ENCODE results near the gene C4orf33. TPM values are rescaled to one million over a fixed set of nuclear protein-coding genes. Genes with fewer than 3 reads are reported as not detected.

The C4orf33 gene, protein sequence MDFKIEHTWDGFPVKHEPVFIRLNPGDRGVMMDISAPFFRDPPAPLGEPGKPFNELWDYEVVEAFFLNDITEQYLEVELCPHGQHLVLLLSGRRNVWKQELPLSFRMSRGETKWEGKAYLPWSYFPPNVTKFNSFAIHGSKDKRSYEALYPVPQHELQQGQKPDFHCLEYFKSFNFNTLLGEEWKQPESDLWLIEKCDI
- 10 to 100 TPM; 11.7 to 15.3 (median 13.4) TPM for total RNA-seq

DNA sequence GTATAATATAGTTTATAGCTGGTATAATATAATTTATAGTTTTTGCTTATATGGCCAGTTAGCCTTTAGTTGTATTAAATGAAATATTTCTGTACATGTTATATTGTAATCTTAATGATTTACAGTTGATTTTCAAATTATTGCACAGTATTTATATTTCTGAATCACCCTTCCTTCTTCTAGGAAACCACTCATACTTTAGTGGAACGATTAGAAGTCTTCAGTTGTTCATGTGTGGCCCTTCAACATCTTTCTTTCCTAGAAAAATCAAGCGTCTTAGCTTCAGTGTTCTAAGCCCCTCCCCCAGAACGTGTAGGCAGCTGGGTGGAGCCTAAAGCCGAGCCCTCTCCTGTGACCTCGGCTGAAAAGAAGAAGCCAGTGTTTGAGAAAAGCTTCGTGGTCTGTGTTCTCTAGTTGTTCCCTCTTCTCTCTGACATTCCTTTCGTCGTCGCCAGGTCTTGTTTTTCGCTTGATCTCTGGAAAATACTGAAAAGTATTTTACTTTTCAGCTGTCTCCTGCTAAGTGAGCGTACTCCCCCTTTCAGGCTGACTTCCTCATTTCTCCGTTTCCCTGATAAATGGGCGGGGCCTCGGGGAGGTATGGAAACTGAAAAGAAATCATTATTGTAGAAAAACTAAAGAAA is at the start of gene C4orf33:
Gene C4orf33 (plus strand): TSS at position 342 of the 644 bp plus-strand sequence. CDS start 6,459 bp downstream, outside the sequence.
- TF ChIP-seq, protein P1, sequence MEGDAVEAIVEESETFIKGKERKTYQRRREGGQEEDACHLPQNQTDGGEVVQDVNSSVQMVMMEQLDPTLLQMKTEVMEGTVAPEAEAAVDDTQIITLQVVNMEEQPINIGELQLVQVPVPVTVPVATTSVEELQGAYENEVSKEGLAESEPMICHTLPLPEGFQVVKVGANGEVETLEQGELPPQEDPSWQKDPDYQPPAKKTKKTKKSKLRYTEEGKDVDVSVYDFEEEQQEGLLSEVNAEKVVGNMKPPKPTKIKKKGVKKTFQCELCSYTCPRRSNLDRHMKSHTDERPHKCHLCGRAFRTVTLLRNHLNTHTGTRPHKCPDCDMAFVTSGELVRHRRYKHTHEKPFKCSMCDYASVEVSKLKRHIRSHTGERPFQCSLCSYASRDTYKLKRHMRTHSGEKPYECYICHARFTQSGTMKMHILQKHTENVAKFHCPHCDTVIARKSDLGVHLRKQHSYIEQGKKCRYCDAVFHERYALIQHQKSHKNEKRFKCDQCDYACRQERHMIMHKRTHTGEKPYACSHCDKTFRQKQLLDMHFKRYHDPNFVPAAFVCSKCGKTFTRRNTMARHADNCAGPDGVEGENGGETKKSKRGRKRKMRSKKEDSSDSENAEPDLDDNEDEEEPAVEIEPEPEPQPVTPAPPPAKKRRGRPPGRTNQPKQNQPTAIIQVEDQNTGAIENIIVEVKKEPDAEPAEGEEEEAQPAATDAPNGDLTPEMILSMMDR (IDR thresholded peaks at IDR 0.05; ENCODE audit: low read depth) = no peak

GRCh38 chr4:129059028-129059427 is 36.9 kb upstream of the C4orf33 start:
- TF ChIP-seq, protein P1 (IDR thresholded peaks at IDR 0.05; ENCODE audit: low read depth) = no peak

DNA sequence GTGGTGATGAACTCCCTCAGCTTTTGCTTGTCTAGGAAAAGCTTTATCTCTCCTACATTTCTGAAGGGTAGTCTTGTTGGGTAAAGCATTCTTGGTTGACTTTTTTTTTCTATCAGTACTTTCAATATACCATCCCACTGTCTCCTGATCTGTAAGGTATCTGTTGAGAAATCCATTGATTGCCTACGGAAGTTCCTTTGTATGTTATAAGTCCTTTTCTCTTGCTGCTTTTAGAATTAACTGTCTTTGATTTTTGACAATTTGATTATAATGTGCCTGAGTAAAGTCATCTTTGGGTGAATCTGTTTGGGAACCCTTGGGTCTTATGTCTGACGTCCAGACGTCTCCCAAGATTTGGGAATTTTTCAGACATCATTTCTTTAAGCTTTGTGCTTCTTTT is 33.4 kb upstream of the C4orf33 start:
- TF ChIP-seq, protein P1 (IDR thresholded peaks at IDR 0.05; ENCODE audit: low read depth) = no peak

DNA sequence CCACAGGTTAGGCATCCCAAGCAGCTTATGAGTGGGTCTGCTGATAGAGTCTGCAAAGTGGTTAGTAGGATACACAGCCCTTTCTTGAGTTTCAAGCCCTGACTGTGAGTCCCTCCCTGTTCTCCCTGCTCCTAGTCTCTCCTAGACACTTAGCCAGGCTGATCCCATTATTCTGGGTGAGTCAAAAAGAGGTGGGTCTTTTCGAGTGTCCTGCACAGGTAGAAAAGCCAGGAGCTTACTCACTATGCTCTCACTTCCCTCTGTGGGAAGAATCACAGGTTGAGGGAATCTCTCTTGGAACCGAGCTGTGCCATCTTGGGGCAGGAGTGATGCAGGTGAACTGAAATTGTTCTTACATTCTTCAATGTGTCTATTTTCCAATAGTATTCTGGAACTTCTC is 32.3 kb upstream of the C4orf33 start:
- TF ChIP-seq, protein P1 (IDR thresholded peaks at IDR 0.05; ENCODE audit: low read depth) = no peak

- TF ChIP-seq, protein P1 (IDR thresholded peaks at IDR 0.05; ENCODE audit: low read depth) = no peak
Measured at GRCh38 chr4:129064717-129065116, 31.2 kb upstream of the C4orf33 start.

GRCh38 chr4:129077326-129077725 is 18.6 kb upstream of the C4orf33 start:
- TF ChIP-seq, protein P1 (IDR thresholded peaks at IDR 0.05; ENCODE audit: low read depth) = no peak

- TF ChIP-seq, protein P1 (IDR thresholded peaks at IDR 0.05; ENCODE audit: low read depth) = no peak
Measured at GRCh38 chr4:129080129-129080528, 15.8 kb upstream of the C4orf33 start.

All from subcutaneous adipose tissue (tissue), 4 donors.